GM23338 (cell line): ENCODE results near the gene SPATA31A5.
"Not testable (repeated sequence)": the region's sequence is repeated elsewhere in the genome, so short reads cannot be mapped to it uniquely, and the experiment has no call there.

Experiments used
- CREB1 ChIP-seq: fragments of 250-450 bp; sonication (Bioruptor Pico); IDR thresholded peaks from 2 replicates; pipeline ENCODE4 v1.5.0; 2020; ENCODE audit warnings: low read depth, mild to moderate bottlenecking, moderate library complexity
- CTCF ChIP-seq, 2 experiments: fragments of 200-600 bp in 1 of 2; sonication (generic) in 1 of 2; conservative IDR thresholded peaks; 2 replicates each; pipeline versions ENCODE4 v1.5.1 to v1.6.1; 2016 to 2017; ENCODE audit warnings: antibody characterized with exemption in 2 of 2, low read depth in 2 of 2, mild to moderate bottlenecking in 2 of 2, moderate library complexity in 1 of 2
- ETS1 ChIP-seq: IDR thresholded peaks from 2 replicates; pipeline ENCODE4 v1.6.1; 2016; ENCODE audit warnings: antibody characterized with exemption
- EZH2 ChIP-seq: fragments of 200-600 bp; sonication (generic); IDR thresholded peaks from one replicate; pipeline ENCODE4 v1.8.0; 2017; ENCODE audit warnings: antibody characterized with exemption, mild to moderate bottlenecking, low read depth; ENCODE audit not compliant: unreplicated experiment
- EZH2phosphoT487 ChIP-seq: fragments of 200-600 bp; sonication (generic); IDR thresholded peaks from one replicate; pipeline ENCODE4 v1.8.1; 2018; ENCODE audit warnings: antibody characterized with exemption; ENCODE audit not compliant: unreplicated experiment
- REST ChIP-seq: IDR thresholded peaks from one replicate; pipeline ENCODE4 v1.6.1; 2018; ENCODE audit warnings: antibody characterized with exemption; ENCODE audit not compliant: unreplicated experiment
- ZNF462 ChIP-seq: fragments of 250-450 bp; sonication (Bioruptor Pico); IDR thresholded peaks from 2 replicates; pipeline ENCODE4 v1.5.0; 2020; ENCODE audit warnings: mild to moderate bottlenecking, moderate library complexity

GRCh38 chr9:60914107-60914506, at the start of gene SPATA31A5:
- not testable (repeated sequence) for TF ChIP-seq CTCF (conservative IDR thresholded peaks at IDR 0.05; ENCODE audit: low read depth in 2 of 2); REST; ETS1; ZNF462; EZH2phosphoT487; EZH2; CREB1
